HepG2 (cell line): ENCODE measurements around the gene TIMM44. TPM values are rescaled to one million over a fixed set of nuclear protein-coding genes. Genes with fewer than 3 reads are reported as not detected.

Experiments used
- ADNP ChIP-seq: sonication (generic); formaldehyde crosslinking; IDR thresholded peaks from 2 replicates; pipeline ENCODE4 v1.4.0; 2020; ENCODE audit warnings: missing genetic modification reagents
- ARNTL ChIP-seq: sonication (generic); formaldehyde crosslinking; IDR thresholded peaks from 2 replicates; pipeline ENCODE4 v1.4.0; 2020; ENCODE audit warnings: mild to moderate bottlenecking, missing genetic modification reagents
- ATF2 ChIP-seq: sonication (generic); formaldehyde crosslinking; IDR thresholded peaks from 2 replicates; pipeline ENCODE4 v1.4.0; 2020; ENCODE audit warnings: missing genetic modification reagents
- ATF4 ChIP-seq, 2 experiments: fragments of 450-650 bp in 1 of 2; sonication (generic) in 1 of 2; formaldehyde crosslinking; IDR thresholded peaks; 2 replicates each; pipeline versions ENCODE4 v1.5.0 to v1.8.0; 2020 to 2022; ENCODE audit warnings: mild to moderate bottlenecking in 1 of 2, missing genetic modification reagents in 1 of 2
- ATF7-NPFF ChIP-seq: sonication (generic); formaldehyde crosslinking; IDR thresholded peaks from 2 replicates; pipeline ENCODE4 v1.8.1; 2023; ENCODE audit warnings: mild to moderate bottlenecking, low read depth, missing genetic modification reagents, moderate library complexity
- ELF1 ChIP-seq: sonication (generic); formaldehyde crosslinking; IDR thresholded peaks from 2 replicates; pipeline ENCODE4 v1.4.0; 2020; ENCODE audit warnings: missing genetic modification reagents
- FOXP1 ChIP-seq, 2 experiments: fragments of 450-650 bp in 1 of 2; IDR thresholded peaks; 2 replicates each; pipeline ENCODE4 v1.6.1; 2017 to 2018; ENCODE audit warnings: antibody characterized with exemption in 1 of 2
- FOXP4 ChIP-seq: sonication (generic); formaldehyde crosslinking; IDR thresholded peaks from 2 replicates; pipeline ENCODE4 v1.4.0; 2020; ENCODE audit warnings: missing genetic modification reagents
- IRF2 ChIP-seq: IDR thresholded peaks from 2 replicates; pipeline ENCODE4 v1.6.1; 2018; ENCODE audit warnings: missing genetic modification reagents, missing compliant biosample characterization
- MEF2D ChIP-seq: sonication (generic); formaldehyde crosslinking; IDR thresholded peaks from 2 replicates; pipeline ENCODE4 v1.5.1; 2020; ENCODE audit warnings: mild to moderate bottlenecking, missing genetic modification reagents
- NBN ChIP-seq: fragments of 450-650 bp; conservative IDR thresholded peaks from 2 replicates; pipeline ENCODE4 v1.6.1; 2017
- NCOR1 ChIP-seq: fragments of 200-600 bp; sonication (generic); IDR thresholded peaks from 2 replicates; pipeline ENCODE4 v1.7.0; 2017; ENCODE audit warnings: antibody characterized with exemption, low read length, borderline replicate concordance
- RFXANK ChIP-seq: IDR thresholded peaks from 2 replicates; pipeline ENCODE4 v1.6.1; 2016
- RFXAP ChIP-seq: sonication (generic); formaldehyde crosslinking; IDR thresholded peaks from 2 replicates; pipeline ENCODE4 v1.4.0; 2020; ENCODE audit warnings: missing genetic modification reagents, borderline replicate concordance
- RXRA ChIP-seq: sonication (generic); formaldehyde crosslinking; IDR thresholded peaks from 2 replicates; pipeline ENCODE4 v1.5.1; 2020; ENCODE audit warnings: missing genetic modification reagents
- THYN1 ChIP-seq: sonication (generic); formaldehyde crosslinking; IDR thresholded peaks from 2 replicates; pipeline ENCODE4 v1.8.1; 2023; ENCODE audit warnings: low read depth, mild to moderate bottlenecking, moderate library complexity, missing genetic modification reagents, borderline replicate concordance
- ZBTB7A ChIP-seq: sonication (generic); formaldehyde crosslinking; IDR thresholded peaks from 2 replicates; pipeline ENCODE4 v1.8.0; 2022; ENCODE audit warnings: mild to moderate bottlenecking, missing genetic modification reagents
- ZFP36L2 ChIP-seq: sonication (generic); formaldehyde crosslinking; IDR thresholded peaks from 2 replicates; pipeline ENCODE4 v1.4.0; 2020; ENCODE audit warnings: missing genetic modification reagents
- ZFP90 ChIP-seq: sonication (generic); formaldehyde crosslinking; IDR thresholded peaks from 2 replicates; pipeline ENCODE4 v1.8.0; 2022; ENCODE audit warnings: missing genetic modification reagents, mild to moderate bottlenecking, inconsistent platforms, borderline replicate concordance
- ZNF597 ChIP-seq: sonication (generic); formaldehyde crosslinking; IDR thresholded peaks from 2 replicates; pipeline ENCODE4 v1.5.0; 2020; ENCODE audit warnings: missing genetic modification reagents
- ZNF710 ChIP-seq: sonication (generic); formaldehyde crosslinking; IDR thresholded peaks from 2 replicates; pipeline ENCODE4 v1.5.0; 2020; ENCODE audit warnings: mild to moderate bottlenecking, missing genetic modification reagents, borderline replicate concordance
- ZNF740 ChIP-seq: sonication (generic); formaldehyde crosslinking; IDR thresholded peaks from 2 replicates; pipeline ENCODE4 v1.4.0; 2020; ENCODE audit warnings: missing genetic modification reagents
- polyA plus RNA-seq, 8 experiments: library from polyadenylated mRNA; depleted of rRNA in 3 of 8; stranded (reverse) in 7 of 8; unstranded in 1 of 8; fragments of >200 nt; fragmentation: Illumina TruSeq in 4 of 8; extraction: Trizol in 4 of 8; gene quantifications; 2 replicates each; pipeline versions ENCODE4 v1.2.1 to v1.2.3, GENCODE V29; 2011 to 2016; ENCODE audit warnings: low read depth in 4 of 8, missing spikeins in 1 of 8, mixed read lengths in 1 of 8; ENCODE audit not compliant: insufficient read depth in 1 of 8
- total RNA-seq, 5 experiments: library from RNA; depleted of rRNA; stranded (reverse); fragments of >200 nt; fragmentation: Illumina TruSeq; extraction: Trizol; gene quantifications; 2 replicates each; pipeline ENCODE4 v1.2.3, GENCODE V29; 2016; ENCODE audit warnings: low read depth in 1 of 5

Gene TIMM44
- total and polyA plus RNA-seq, 2 of the 13 experiments (the other 11 are each of a cell fraction or from before 2014, with no cell fraction given), result 42.9 to 72.6 TPM

- no peak for TF ChIP-seq ZNF710 (CRISPR knock-in tag)
- peak; percentile 62; the same call in 1 of the 2 replicates for TF ChIP-seq NCOR1
- peak; percentile 77; the same call in 1 of the 2 replicates for TF ChIP-seq RXRA (CRISPR knock-in tag)
- no peak for TF ChIP-seq NBN
- 0 out of 2 replicates have a peak, but pooled peaks have one; percentile 60 for TF ChIP-seq RFXAP
- peak; percentile 74; the same call in 1 of the 2 replicates for TF ChIP-seq MEF2D (CRISPR knock-in tag)
- no peak for TF ChIP-seq ZNF597 (CRISPR knock-in tag)
- no peak for TF ChIP-seq THYN1 (CRISPR knock-in tag)
- TF ChIP-seq ZFP90 (CRISPR knock-in tag), result 0 out of 2 replicates have a peak, but pooled peaks have one; percentile 16
- no peak for TF ChIP-seq ZFP36L2
- no peak for TF ChIP-seq ELF1 (CRISPR knock-in tag)
- TF ChIP-seq ZNF740 (CRISPR knock-in tag), result no peak
- no peak for TF ChIP-seq RFXANK (CRISPR knock-in tag)
- TF ChIP-seq ZBTB7A (CRISPR knock-in tag), result peak; percentile 53
- 0 out of 2 replicates have a peak, but pooled peaks have one; percentile 16 for TF ChIP-seq IRF2 (CRISPR knock-in tag)
- TF ChIP-seq ARNTL, result peak; percentile 58; the same call in 1 of the 2 replicates
- no peak for TF ChIP-seq ADNP
- TF ChIP-seq ATF7-NPFF (CRISPR knock-in tag), result no peak
- no peak for TF ChIP-seq FOXP1 (IDR thresholded peaks at IDR 0.05)
- TF ChIP-seq FOXP1 (CRISPR knock-in tag; IDR thresholded peaks at IDR 0.05), result peak; percentile 32; the same call in 1 of the 2 replicates
- TF ChIP-seq ATF2 (CRISPR knock-in tag), result peak; percentile 68
- peak; percentile 43; the same call in 1 of the 2 replicates for TF ChIP-seq FOXP4
- no peak for TF ChIP-seq ATF4 (CRISPR knock-in tag; IDR thresholded peaks at IDR 0.05)
Measured at GRCh38 chr19:7918615-7919421, 24.6 kb downstream of the TIMM44 start (continued).
